ENCODE measurements around the gene ENTR1.
A peak's percentile ranks its signal among the peaks of the same experiment; 100 is the strongest.
"Not testable (repeated sequence)": the region's sequence is repeated elsewhere in the genome, so short reads cannot be mapped to it uniquely, and the experiment has no call there.

ENTR1 gene

DNA sequence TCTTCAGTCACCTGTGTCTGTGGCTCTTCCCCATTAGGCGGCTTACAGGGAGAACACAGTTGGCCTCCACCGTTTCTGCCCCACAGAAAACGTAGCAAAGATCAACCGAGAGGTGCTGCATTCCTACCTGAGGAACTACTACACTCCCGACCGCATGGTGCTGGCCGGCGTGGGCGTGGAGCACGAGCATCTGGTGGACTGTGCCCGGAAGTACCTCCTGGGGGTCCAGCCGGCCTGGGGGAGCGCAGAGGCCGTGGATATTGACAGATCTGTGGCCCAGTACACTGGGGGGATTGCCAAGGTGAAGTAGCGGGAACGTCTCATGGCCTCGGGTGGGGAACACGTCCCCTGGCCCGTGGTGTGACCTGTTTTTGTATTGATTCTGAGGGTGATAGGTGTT is 6.5 kb upstream of the ENTR1 start:
- DNase-seq (ENCODE audit: low read depth), result no peak
- H3K4me3 ChIP-seq (replicated peaks; ENCODE audit: low read depth, low read length), result no peak overlapping the region
- TF ChIP-seq CTCF (IDR thresholded peaks at IDR 0.05; ENCODE audit: low read length, missing control alignments), result no peak

DNA sequence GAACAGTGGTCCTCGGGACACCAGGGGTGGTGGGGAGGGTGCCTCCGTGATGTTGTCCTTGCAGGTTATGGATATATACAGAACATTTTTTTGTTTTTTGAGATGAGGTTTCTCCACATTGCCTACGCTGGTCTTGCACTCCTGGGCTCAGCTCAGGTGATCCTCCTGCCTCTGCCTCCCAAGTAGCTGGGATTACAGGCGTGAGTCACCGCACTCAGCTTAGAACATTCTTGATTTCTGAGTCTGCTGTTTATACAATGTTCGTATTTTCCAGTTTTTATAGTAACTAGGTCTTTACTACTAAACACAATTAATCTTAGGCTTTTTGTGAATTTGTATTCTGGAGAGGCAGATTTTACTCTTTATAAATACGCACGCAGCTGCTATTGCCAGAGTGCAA is 6.0 kb upstream of the ENTR1 start:
- no peak overlapping the region for H3K4me3 ChIP-seq (replicated peaks; ENCODE audit: low read depth, low read length)
- TF ChIP-seq CTCF (IDR thresholded peaks at IDR 0.05; ENCODE audit: low read length, missing control alignments), result no peak
- DNase-seq (ENCODE audit: low read depth), result no peak

GRCh38 chr9:136412962-136413361 is 2.5 kb upstream of the ENTR1 start:
- no peak overlapping the region for H3K4me3 ChIP-seq (replicated peaks; ENCODE audit: low read depth, low read length)
- TF ChIP-seq CTCF (IDR thresholded peaks at IDR 0.05; ENCODE audit: low read length, missing control alignments), result no peak
- peak; percentile 31 for DNase-seq (ENCODE audit: low read depth)

GRCh38 chr9:136411378-136411777 is 964 bp upstream of the ENTR1 start:
- no peak for DNase-seq (ENCODE audit: low read depth)
- no peak for TF ChIP-seq CTCF (IDR thresholded peaks at IDR 0.05; ENCODE audit: low read length, missing control alignments)
- peak overlapping the region; percentile 93 for H3K4me3 ChIP-seq (replicated peaks; ENCODE audit: low read depth, low read length)

DNA sequence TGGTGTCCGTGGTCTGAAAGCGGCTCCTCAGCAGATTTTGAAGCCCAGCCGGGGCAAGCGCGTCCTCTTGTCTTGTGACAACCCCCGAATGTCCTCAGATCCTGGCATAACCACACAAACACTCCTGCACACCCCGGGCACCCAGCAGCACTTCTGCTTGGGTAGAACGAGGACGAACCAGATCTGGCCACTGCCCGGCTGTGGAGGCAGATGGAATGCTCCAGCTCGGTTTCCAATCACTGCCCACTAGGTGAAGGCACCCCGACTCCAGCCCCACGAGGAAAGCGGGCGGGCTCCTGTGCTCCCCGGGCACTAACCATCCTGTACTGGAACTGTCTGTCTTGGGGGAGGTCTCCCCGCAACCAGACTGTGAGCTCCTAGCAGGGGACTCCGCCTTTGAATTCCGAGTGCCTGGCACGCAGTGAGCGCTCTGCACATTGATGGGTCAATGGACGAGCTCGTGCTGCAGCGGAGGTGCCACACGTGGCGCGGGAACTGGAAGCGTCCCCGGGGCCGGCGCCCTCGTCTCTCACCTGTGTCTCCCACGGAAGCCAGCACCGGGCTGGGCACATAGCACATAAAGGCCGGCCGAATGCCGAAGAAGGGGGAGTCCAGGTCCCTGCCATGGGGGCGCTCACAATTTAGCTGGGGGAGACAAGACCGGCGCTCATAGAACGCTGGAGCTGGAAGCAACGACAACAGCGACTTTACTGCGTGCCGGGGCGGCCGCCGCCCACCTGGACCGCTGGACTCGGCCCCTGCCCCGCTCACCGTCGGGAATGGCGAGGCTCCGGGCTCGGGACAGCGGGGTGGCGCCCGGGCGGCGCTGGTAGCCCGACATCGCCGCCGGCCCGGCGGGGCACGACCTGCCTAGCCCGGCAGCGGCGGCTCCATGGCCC is 608 bp downstream of the ENTR1 start:
- TF ChIP-seq CTCF (IDR thresholded peaks at IDR 0.05; ENCODE audit: low read length, missing control alignments), result no peak
- DNase-seq (ENCODE audit: low read depth), result peak; percentile 33
- peak overlapping the region; percentile 93 for H3K4me3 ChIP-seq (replicated peaks; ENCODE audit: low read depth, low read length)

DNA sequence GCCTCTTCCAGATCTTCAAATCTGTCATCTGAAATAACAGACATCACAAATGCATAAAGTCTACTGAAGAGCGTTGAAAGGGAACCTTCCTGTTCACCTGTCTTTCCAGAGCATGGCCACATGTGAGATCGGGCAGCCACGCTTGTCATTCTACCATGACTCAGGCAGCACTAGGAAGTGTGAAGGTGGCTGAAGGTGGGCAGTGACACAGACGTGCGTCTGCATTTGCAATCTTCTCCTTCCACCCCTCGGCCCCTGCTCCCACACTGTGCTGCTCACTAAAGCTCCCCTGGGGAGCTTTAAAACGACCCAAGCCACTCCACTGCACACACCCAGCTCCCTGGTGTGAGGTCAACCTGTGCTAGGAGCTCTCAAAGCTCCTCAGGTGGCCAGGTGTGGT is 2.5 kb downstream of the ENTR1 start:
- H3K4me3 ChIP-seq (replicated peaks; ENCODE audit: low read depth, low read length), result no peak overlapping the region
- DNase-seq (ENCODE audit: low read depth), result no peak
- TF ChIP-seq CTCF (IDR thresholded peaks at IDR 0.05; ENCODE audit: low read length, missing control alignments), result no peak

- DNase-seq (ENCODE audit: low read depth); H3K4me3 ChIP-seq (replicated peaks; ENCODE audit: low read depth, low read length): not testable (repeated sequence)
Observed at GRCh38 chr9:136407061-136407460, 3.4 kb downstream of the ENTR1 start.

DNA sequence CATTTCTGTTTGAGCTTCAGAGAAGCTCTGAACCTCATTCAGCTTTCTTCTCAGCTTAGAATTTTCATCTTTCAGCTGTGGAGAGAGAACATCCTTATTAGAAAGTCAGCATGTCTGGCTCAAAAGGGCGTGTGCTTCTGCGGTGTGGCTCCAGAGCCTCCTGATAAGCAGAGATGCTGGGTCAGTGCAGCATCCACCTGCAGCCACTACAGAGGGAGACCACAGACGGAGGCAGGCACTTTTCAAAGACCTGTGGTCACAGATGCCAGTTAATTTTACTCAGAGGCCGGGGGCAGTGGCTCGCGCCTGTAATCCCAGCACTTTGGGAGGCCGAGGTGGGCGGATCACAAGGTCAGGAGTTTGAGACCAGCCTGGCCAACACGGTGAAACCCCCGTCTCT is 4.5 kb downstream of the ENTR1 start:
- not testable (repeated sequence) for H3K4me3 ChIP-seq (replicated peaks; ENCODE audit: low read depth, low read length); DNase-seq (ENCODE audit: low read depth)

Data from fibroblast of pulmonary artery (primary cell).